Mesothelial cell of epicardium (in vitro differentiated cells): ENCODE measurements around the gene TRIO. TPM values are rescaled to one million over a fixed set of nuclear protein-coding genes. Genes with fewer than 3 reads are reported as not detected.

Experiments
- DNase-seq, 2 experiments: peaks; one replicate each; pipeline ENCODE4 v3.0.0; 2021; ENCODE audit warnings: low spot score in 2 of 2; ENCODE audit not compliant: unreplicated experiment in 2 of 2
- H3K27ac Mint-ChIP-seq: 2 replicates; pipeline ENCODE4 v1.8.0; 2021; ENCODE audit warnings: mixed read lengths
- H3K27me3 Mint-ChIP-seq: 2 replicates; pipeline ENCODE4 v1.8.0; 2021; ENCODE audit warnings: low read depth, mixed read lengths
- H3K36me3 Mint-ChIP-seq: 2 replicates; pipeline ENCODE4 v1.8.0; 2021; ENCODE audit warnings: mixed read lengths
- H3K4me1 Mint-ChIP-seq: 2 replicates; pipeline ENCODE4 v1.8.0; 2021; ENCODE audit warnings: mixed read lengths
- H3K4me3 Mint-ChIP-seq: 2 replicates; pipeline ENCODE4 v1.8.0; 2021; ENCODE audit warnings: mild to moderate bottlenecking, moderate library complexity, mixed read lengths
- H3K9me3 Mint-ChIP-seq: 2 replicates; pipeline ENCODE4 v1.8.0; 2021; ENCODE audit warnings: mixed read lengths
- CTCF ChIP-seq: fragments of 200-600 bp; sonication (generic); IDR thresholded peaks from one replicate; pipeline ENCODE4 v1.5.0; 2021; ENCODE audit warnings: antibody characterized with exemption; ENCODE audit not compliant: unreplicated experiment
- total RNA-seq: library from RNA; stranded (reverse); gene quantifications from 3 replicates; pipeline ENCODE4 v1.2.1, GENCODE V29; 2021

TRIO gene
- total RNA-seq, 1 donor from 2014 or later, result 209 TPM

GRCh38 chr5:14557203-14557770 is 414.1 kb downstream of the TRIO start:
- Mint-ChIP-seq H3K9me3 (no peaks in the 10 kb centered on the region), H3K4me3 (no peak overlapping the region), H3K4me1 (peaks cover 8% of the 10 kb centered on the region), H3K36me3 (no peaks in the 10 kb centered on the region), H3K27me3 (peaks cover 31% of the 10 kb centered on the region), H3K27ac (peak overlapping the region; percentile 35)
- DNase-seq, result no peak
- TF ChIP-seq CTCF, result no peak

- Mint-ChIP-seq H3K27ac (peak overlapping the region; percentile 35), H3K4me3 (no peak overlapping the region), H3K9me3 (no peaks in the 10 kb centered on the region), H3K4me1 (peaks cover 8% of the 10 kb centered on the region), H3K36me3 (no peaks in the 10 kb centered on the region), H3K27me3 (peaks cover 32% of the 10 kb centered on the region)
- no peak for TF ChIP-seq CTCF
- no peak for DNase-seq
These were observed 414.8 kb downstream of the TRIO start for GRCh38 chr5:14557791-14558415.

Other genes starting within 250 kb of the TRIO start
- 0.34 to 0.54 TPM (median 0.38 TPM) in 3 replicates for gene DNAH5, start 198.7 kb upstream of the TRIO start, total RNA-seq